HCT116 (cell line): ENCODE data around the gene ZNRF3. TPM values are rescaled to one million over a fixed set of nuclear protein-coding genes. Genes with fewer than 3 reads are reported as not detected.

Experiments
- ATAC-seq: fragments of 200-7000 bp; cut with Tn5 transposase; 2 replicates; pipeline ENCODE4 v1.9.1; 2020; ENCODE audit warnings: mild to moderate bottlenecking, moderate library complexity
- BruUV-seq: library from RNA; stranded (reverse); fragments of 400-500 nt; replicated peaks from 2 replicates; lab custom pipeline; 2021; lab: Mats Ljungman, UMichigan
- CTCF ChIA-PET: fragments of 300-600 bp; sonication (Branson Sonifier 250); formaldehyde crosslinking; loops from one replicate; lab custom pipeline; 2021; ENCODE audit warnings: antibody characterized with exemption; lab: Charles Lee
- POLR2A ChIA-PET: fragments of 300-600, 350-600 bp; sonication (Branson Sonifier 250); formaldehyde crosslinking; loops from one replicate; lab custom pipeline; 2021; ENCODE audit warnings: antibody characterized with exemption; lab: Charles Lee
- RAD21 ChIA-PET, 2 experiments: fragments of 300-600 bp; sonication (Branson Sonifier 250); formaldehyde crosslinking; loops; one replicate each; lab custom pipeline; 2023; ENCODE audit warnings: low total read pairs in 2 of 2; ENCODE audit not compliant: uncharacterized antibody in 2 of 2, unreplicated experiment in 2 of 2, low non-redundant PET in 1 of 2; lab: Charles Lee
- DNase-seq: peaks from one replicate; pipeline ENCODE4 v3.0.0-alpha.2; 2010; ENCODE audit warnings: low read depth, low spot score
- H2AFZ ChIP-seq: fragments of 200-600 bp; shearing (Covaris generic), sonication (generic); 2 replicates; pipeline ENCODE4 v1.6.1; 2017; ENCODE audit warnings: low read depth, mixed run types, mixed read lengths, antibody characterized with exemption, low read length; ENCODE audit not compliant: poor library complexity, severe bottlenecking
- H3K27ac ChIP-seq: 2 replicates; pipeline ENCODE4 v1.5.1; 2012; ENCODE audit warnings: low read depth, low read length
- H3K27me3 ChIP-seq: fragments of 200-600 bp; sonication (generic); 2 replicates; pipeline ENCODE4 v1.6.1; 2016; ENCODE audit warnings: mixed run types, low read length, mixed read lengths; ENCODE audit not compliant: insufficient read depth
- H3K36me3 ChIP-seq, 2 experiments: fragments of 200-500 bp in 1 of 2; fragments of 200-600 bp in 1 of 2; sonication (Bioruptor generic) in 1 of 2; sonication (generic) in 1 of 2; 2 replicates each; pipeline versions ENCODE4 v1.5.1 to v1.6.1; 2014 to 2016; ENCODE audit warnings: low read length in 2 of 2, inconsistent platforms in 1 of 2, mixed read lengths in 1 of 2, mixed run types in 1 of 2; ENCODE audit not compliant: insufficient read depth in 2 of 2, control insufficient read depth in 1 of 2
- H3K4me1 ChIP-seq, 2 experiments: fragments of 200-600 bp in 1 of 2; sonication (generic) in 1 of 2; 2 replicates each; pipeline versions ENCODE4 v1.5.1 to v1.6.1; 2012 to 2017; ENCODE audit warnings: low read length in 2 of 2, inconsistent platforms in 1 of 2, mild to moderate bottlenecking in 1 of 2, mixed read lengths in 1 of 2, mixed run types in 1 of 2, moderate library complexity in 1 of 2; ENCODE audit not compliant: insufficient read depth in 2 of 2, control insufficient read depth in 1 of 2
- H3K4me2 ChIP-seq: fragments of 200-600 bp; sonication (generic); 2 replicates; pipeline ENCODE4 v1.6.1; 2017; ENCODE audit warnings: mixed run types, low read length, mixed read lengths
- H3K4me3 ChIP-seq, 2 experiments: fragments of 200-600 bp in 1 of 2; sonication (generic) in 1 of 2; replicated peaks in 1 of 2; 2 replicates each; pipeline ENCODE4 v1.5.1; 2011 to 2016; ENCODE audit warnings: low read length in 2 of 2, control low read depth in 1 of 2, low read depth in 1 of 2, mild to moderate bottlenecking in 1 of 2, mixed read lengths in 1 of 2, mixed run types in 1 of 2
- H3K79me2 ChIP-seq: fragments of 200-600 bp; sonication (generic); 2 replicates; pipeline ENCODE4 v1.6.1; 2017; ENCODE audit warnings: mild to moderate bottlenecking, mixed run types, low read length, moderate library complexity, mixed read lengths; ENCODE audit not compliant: insufficient read depth
- H3K9ac ChIP-seq: fragments of 200-600 bp; sonication (generic); 2 replicates; pipeline ENCODE4 v1.6.1; 2016; ENCODE audit warnings: low read length, mixed read lengths
- H3K9me2 ChIP-seq: fragments of 200-600 bp; sonication (generic), shearing (Covaris generic); 2 replicates; pipeline ENCODE4 v1.6.1; 2017; ENCODE audit warnings: mixed run types, mild to moderate bottlenecking, moderate library complexity; ENCODE audit not compliant: insufficient read depth
- H3K9me3 ChIP-seq, 2 experiments: fragments of 200-500 bp in 1 of 2; fragments of 200-600 bp in 1 of 2; sonication (Bioruptor generic) in 1 of 2; sonication (generic) in 1 of 2; 2 replicates each; pipeline ENCODE4 v1.6.1; 2014 to 2017; ENCODE audit warnings: low read length in 2 of 2, mixed read lengths in 2 of 2, inconsistent platforms in 1 of 2, low read depth in 1 of 2, mild to moderate bottlenecking in 1 of 2, mixed run types in 1 of 2, moderate library complexity in 1 of 2; ENCODE audit not compliant: control insufficient read depth in 1 of 2, insufficient read depth in 1 of 2
- H4K20me1 ChIP-seq: fragments of 200-600 bp; sonication (generic), shearing (Covaris generic); 2 replicates; pipeline ENCODE4 v1.6.1; 2017; ENCODE audit warnings: mixed run types, mild to moderate bottlenecking, moderate library complexity; ENCODE audit not compliant: insufficient read depth
- ATF3 ChIP-seq: IDR thresholded peaks from 2 replicates; pipeline ENCODE4 v1.6.1; 2012
- FOSL1 ChIP-seq: IDR thresholded peaks from 2 replicates; pipeline ENCODE4 v1.6.1; 2012; ENCODE audit warnings: low read depth
- RAD21 ChIP-seq: IDR thresholded peaks from 2 replicates; pipeline ENCODE4 v1.6.1; 2012; ENCODE audit warnings: low read depth, mild to moderate bottlenecking
- SP1 ChIP-seq: IDR thresholded peaks from 2 replicates; pipeline ENCODE4 v1.6.1; 2012; ENCODE audit warnings: low read depth
- ZBTB33 ChIP-seq: IDR thresholded peaks from 2 replicates; pipeline ENCODE4 v1.6.1; 2011; ENCODE audit warnings: mild to moderate bottlenecking, low read length, moderate library complexity; ENCODE audit not compliant: insufficient replicate concordance; ENCODE audit errors: extremely low read depth
- intact Hi-C: fragments of 100-400 bp; cut with micrococcal nuclease; formaldehyde crosslinking; loops from 2 replicates; pipeline ENCODE4 v1.10.0; 2022
- total RNA-seq: library from RNA; stranded (reverse); gene quantifications from one replicate; pipeline ENCODE4 v1.2.1, GENCODE V29; 2021; ENCODE audit not compliant: unreplicated experiment

The ZNRF3 gene
- total RNA-seq, 1 experiment from 2014 or later: 12.2 TPM

GRCh38 chr22:28985581-28986290 lies 102.4 kb downstream of the ZNRF3 start:
- H3K79me2 ChIP-seq: peaks cover 13% of the 10 kb centered on the region
- ATAC-seq (no peak), DNase-seq (no peak)
- ChIA-PET POLR2A (interaction anchor here (0.6 kb wide), 1 partner anchor 13 kb away, joined by 3 read pairs; no protein-coding TSS in a partner anchor), CTCF (no interaction called here), RAD21 (interaction anchor here in 1 of 2 experiments (0.6 kb wide), 1 partner anchor 85 kb away, joined by 3 read pairs; no protein-coding TSS in a partner anchor)
- TF ChIP-seq RAD21 (no peak), ATF3 (no peak), FOSL1 (no peak), SP1 (no peak), ZBTB33 (no peak)
- no peak overlapping the region for H3K4me2 ChIP-seq
- H4K20me1 ChIP-seq: no peaks in the 10 kb centered on the region
- no peak overlapping the region for H3K27ac ChIP-seq
- intact Hi-C loops: no loop called here
- H3K4me1 ChIP-seq: peaks cover 25 to 27% of the 10 kb centered on the region in 2 experiments; a peak in 3 of 4 replicates
- H2AFZ ChIP-seq: no peak overlapping the region
- no peaks in the 10 kb centered on the region for H3K27me3 ChIP-seq
- BruUV-seq: no TSS peak
- no peak overlapping the region for H3K9ac ChIP-seq
- peaks cover 8 to 18% of the 10 kb centered on the region in 2 experiments; a peak in 2 of 4 replicates for H3K36me3 ChIP-seq
- no peak overlapping the region for H3K4me3 ChIP-seq
- H3K9me2 ChIP-seq: no peaks in the 10 kb centered on the region
- peaks cover 0 to 8% of the 10 kb centered on the region in 2 experiments; a peak in 1 of 4 replicates for H3K9me3 ChIP-seq
